CD4-positive, alpha-beta T cell treated with Interleukin-17A for 1 hour (primary cell): ENCODE results near the gene HHAT.

Experiments used
- DNase-seq: peaks from one replicate; pipeline ENCODE4 v3.0.0-alpha.2; 2020

HHAT gene

DNA sequence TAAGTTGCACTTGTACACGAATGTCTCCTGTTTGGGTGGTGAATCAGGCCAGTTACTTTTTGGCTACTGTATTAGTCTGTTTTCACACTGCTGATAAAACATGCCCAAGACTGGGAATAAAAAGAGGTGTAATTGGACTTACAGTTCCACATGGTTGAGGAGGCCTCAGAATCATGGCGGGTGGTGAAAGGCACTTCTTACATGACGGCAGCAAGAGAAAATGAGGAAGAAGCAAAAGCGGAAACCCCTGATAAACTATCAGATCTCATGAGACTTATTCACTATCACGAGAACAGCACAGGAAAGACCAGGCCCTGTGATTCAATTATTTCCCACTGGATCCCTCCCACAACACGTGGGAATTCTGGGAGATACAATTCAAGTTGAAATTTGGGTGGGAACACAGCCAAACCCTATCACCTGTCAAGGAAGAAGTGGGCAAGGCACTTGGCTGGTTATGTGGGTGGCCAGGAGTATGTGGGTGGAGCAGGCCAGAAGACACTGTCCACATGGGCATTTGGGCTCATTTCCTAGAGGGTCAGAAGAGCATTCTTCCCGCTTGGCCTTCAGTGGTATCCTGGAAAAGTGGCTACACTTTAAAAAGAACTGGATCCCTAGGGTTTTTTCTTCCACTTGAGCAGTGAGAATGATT is 228.8 kb downstream of the HHAT start:
- no peak for DNase-seq

DNA sequence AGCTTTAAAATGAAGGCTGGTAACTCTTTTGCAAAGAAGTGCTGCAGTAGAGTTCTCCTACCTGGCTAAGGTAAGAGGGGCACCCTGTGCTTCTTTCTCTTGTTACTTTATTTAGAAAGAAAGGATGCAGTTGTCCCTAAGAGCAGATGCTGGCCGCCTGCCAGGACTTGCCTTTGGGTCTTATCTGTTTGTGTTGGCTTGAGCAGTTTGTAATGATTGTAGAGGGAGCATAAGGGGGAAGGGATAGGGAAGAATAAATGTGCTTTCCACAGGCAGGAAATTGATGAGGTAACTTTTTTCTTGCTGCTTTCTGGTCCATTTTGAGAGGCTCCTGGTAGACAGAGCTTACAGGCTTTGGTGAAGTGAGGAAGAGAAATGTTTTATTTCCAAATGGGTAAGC is 229.6 kb downstream of the HHAT start:
- DNase-seq = no peak

DNA sequence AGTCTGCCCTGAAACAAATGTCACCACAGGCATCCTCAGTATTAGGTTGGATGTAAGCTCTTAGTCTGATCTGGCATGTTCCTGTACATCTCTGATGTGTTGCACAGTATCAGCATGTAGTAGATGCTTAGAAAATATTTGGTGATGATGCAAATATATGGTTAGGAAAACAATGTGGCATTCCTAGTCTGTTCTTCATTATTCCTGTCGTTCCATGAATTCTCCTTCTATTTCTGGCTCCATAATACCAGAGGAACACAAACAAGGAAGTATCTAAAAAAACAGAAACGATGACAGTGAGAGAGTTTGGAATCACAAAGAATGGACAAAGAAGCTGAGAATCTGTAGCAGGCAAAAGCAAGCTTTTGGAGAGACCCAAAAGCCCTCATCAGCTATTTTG is 236.6 kb downstream of the HHAT start:
- no peak for DNase-seq

DNA sequence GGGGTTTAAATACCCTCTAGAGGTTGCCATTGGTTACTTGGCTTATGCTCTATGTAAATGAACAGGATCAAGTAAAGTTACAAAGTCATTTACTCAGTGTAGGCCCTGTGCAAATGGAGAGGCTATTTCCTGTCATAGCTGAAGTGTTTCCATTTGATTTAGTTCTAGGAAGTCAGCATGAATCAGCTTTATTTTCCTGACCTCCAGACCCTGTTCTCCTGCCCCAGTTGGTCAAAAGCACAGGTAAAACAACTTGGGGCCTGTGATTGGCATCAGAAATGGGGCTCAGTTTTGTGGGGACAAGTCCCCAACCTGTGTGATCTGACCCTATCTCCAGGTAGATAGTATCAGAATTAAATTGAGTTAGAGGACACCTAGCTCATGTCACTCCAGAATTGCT is 239.9 kb downstream of the HHAT start:
- no peak for DNase-seq

DNA sequence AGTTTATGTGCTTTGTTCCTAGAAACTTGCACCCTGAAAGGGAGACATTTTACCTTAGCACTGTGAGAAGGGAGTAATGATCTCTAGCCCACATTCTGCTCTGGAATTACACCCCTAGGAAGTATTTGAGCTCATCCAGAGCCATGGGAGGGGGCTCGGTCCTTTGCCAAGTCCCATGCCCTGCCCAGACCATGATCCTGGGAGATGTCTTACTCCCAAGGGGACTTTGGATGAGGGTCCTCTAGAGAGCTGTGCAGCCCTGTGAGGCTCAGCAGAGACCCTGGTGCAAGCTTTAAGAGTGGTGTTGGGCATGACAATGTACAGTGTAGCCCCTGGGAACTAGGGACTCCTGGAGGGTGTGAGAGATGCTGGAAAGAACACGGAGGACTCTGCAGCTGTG is 241.4 kb downstream of the HHAT start:
- no peak for DNase-seq

DNA sequence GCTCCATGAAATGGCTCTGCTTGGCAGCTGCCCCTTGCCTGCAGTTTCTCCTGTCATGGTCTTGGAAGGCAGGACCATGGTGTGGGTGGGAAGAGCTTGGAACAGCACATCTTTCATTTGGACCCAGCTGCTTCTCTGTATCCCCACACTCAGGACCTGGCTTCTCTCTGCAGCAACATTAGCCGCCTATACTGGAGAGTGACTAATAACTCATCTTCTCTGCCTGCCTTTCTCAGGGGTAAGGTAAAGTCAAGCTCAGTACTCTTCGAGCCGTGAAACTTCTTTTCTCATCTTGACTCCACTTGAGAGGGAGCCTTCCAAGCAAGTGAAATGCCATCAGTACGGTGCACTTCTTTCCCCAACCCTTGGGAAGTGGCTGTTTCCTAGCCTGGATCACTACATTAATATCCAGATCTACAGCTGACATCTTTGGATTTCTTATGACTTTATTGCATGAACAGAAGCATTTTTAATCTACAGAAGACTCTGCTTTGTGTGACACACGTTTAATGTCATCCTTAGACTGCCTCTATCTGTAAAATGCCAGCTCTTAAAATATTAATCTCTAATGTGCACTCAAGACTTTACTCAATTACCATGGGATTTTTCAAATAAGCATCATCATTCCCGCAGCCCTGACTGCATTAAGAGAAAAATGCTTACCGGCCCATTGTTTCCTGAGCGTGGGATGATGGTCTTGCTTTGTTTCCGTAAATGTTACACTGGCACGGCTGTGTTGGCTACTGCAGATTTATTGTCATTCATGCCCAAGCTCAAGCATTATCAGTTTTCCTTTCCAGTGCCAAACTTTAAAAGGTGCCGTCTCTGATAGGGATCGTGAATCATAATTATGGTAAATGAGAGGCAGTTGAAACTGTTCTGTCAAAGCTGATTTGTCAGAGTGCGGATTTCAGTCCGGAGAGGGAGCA is 242.9 kb downstream of the HHAT start:
- DNase-seq = no peak

DNA sequence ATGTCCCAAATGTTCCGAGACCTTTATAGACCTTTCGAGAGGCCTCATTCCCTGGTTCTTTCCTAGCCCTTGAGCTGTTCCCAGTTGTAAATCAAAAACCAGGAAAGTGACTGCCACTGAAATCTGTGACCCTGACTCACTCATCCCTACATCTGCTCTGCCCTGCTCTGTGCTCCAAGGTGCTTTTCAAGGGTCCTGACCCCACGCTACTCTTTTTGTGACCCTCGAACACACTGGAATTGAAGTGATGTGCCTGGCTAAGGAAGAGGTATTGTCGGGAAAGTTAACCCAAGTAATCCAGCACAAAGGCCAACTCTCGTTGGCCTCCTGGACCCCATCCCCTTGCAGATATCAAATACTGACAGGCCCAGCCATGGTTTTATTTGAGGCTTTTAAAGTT is 244.4 kb downstream of the HHAT start:
- DNase-seq = no peak

DNA sequence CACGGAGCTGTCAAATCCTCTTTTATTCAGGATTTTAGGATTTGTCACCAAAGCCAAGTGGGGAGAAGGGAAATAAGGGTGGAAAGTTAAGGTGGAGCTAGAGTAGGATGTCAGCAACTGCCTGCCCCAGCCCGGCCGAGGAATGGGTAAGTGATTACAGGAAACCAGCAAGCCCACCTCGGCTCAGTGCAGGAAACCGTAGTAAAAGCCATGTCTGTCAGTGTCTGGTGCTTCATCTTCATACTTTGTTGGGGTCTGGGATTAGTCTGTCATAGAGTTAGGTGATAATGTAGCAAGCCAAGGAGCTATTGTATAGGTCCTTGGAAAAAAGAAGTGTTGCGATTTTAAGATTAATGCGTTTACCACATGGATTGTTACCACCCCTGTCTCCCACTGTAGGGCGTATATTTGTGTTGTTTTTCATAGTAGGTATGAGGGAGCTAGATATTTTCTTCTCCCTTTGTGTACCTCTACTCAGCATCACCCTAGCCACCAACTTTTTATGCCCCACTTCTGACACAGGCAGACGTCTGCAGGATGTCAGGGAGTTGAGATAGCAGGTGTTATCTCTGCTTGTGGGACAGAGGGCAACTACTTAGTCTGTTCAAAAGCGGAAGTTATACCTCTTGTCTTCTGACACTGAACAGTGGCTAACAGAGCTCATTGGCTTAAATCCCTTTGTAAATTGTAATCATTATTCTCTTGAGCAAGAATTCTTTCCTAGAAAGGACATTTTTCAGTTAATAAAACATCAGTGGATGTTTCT is 253.7 kb downstream of the HHAT start:
- no peak for DNase-seq

DNA sequence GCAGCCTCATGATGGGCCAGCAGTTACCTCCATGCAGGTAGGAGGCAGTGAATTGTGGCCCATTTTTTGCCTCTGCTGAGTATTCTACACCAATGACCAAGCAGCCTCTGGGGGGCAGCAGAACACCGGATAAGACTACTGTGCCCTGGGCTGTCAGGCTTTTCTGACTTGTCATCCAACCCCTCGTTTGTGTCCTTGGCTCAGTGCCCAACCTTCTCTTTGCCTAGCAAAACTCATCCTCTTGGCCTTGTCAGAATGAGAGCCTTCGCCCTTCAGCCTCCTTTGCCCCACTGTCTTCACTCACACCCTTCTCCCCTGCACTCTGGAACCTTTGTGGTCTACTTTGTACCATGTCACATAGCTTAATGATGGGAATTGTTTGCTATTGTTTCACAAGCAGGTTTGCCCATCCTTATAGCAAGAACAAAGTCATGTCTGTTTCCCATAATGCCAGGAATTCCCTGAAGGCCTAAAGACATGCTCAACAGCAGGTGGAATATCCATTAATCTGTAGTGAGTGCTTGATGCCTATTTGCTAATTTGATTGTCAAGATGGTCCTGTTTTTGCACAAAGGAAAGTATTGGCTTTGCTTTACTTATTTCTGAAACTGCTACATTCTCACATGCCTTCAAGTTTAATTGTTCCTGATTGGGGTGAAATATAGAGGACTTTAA is 255.9 kb downstream of the HHAT start:
- peak; percentile 52 for DNase-seq

DNA sequence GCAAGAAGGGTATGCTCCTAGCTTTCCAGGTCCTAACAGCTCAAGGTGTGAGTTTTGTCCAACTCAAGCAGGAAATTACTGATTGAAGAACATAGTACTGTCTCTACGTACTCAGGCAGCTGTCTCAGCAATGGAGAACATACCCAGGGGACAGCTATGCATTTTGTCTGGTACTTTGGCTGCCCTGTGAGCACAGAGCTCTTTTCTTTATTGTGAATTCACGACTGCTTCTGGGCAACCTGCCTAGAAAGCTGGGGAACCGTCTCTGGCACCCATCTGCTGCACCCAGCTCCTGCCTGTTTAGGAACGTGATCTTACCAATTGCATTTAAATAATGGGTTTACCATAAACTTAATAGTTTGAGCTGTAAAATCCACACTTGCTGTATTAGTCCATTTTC is 258.1 kb downstream of the HHAT start:
- DNase-seq = no peak

DNA sequence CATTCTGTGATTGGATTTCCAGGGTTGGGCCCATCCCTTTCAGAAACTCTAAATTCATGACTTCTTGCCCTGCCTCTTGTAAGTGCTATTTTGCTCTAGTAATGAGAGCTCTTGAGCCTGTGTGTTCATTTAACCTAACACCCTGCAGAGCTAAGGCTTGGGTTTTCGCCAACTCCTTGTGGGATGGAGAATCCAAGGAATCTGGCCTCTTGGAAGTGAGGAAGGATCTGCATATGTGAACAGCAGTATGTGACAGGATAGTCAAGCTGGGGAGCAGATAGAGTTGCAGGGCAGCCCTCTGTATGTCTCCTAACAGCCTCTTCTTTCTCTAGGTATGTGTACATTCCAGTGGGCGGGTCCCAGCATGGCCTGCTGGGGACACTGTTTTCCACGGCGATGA is 258.9 kb downstream of the HHAT start:
- no peak for DNase-seq

DNA sequence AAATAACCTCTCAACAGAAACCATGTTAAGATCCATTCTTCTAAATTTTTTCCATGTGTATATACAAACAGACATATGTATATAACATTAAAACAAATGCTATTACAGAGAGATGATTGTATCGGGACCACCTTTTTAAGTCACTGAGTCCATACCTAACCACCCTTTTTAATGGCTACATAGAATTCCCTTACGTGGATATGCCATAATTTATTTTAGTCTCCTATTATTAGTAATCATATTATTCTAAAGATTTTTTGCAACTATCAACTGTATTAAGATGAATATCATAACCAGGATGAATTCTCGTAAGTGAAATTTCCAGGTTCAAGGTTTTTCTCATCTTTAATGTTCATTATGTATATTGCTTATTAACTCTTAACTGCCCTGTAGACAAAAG is 259.7 kb downstream of the HHAT start:
- no peak for DNase-seq

DNA sequence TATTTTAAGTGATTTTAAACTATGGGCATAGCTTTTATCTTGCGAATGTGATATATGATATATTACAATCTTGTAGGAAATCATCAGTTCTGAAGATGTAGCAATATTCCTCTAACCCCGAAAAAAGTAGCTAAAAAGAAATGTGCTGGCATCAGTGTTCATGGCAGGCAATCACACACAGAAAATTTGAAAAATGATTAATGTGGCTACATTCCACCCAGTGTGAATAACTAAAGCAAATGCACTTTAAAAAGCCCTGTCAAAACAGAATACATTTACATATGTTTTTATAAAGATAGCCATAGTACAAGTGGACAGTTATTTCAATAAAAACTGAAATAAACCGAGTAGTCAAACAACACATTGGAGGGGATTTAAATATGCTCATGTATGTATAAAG is 260.2 kb downstream of the HHAT start:
- no peak for DNase-seq

DNA sequence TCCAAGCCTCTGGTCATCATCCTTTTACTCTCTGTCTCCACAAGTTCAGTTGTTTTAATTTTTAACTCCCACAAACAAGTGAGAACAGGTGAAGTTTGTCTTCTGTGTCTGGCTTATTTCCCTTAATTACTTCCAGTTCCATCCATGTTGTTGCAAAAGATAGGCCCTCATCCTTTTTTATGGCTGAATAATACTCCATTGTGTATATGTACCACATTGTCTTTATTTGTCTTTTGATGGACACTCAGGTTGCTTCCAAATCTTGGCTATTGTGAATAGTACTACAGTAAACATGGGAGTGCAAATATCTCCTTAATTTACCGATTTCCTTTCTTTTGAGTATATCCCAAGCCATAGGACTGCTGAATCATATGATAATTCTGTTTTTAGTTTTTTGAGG is 262.5 kb downstream of the HHAT start:
- no peak for DNase-seq

DNA sequence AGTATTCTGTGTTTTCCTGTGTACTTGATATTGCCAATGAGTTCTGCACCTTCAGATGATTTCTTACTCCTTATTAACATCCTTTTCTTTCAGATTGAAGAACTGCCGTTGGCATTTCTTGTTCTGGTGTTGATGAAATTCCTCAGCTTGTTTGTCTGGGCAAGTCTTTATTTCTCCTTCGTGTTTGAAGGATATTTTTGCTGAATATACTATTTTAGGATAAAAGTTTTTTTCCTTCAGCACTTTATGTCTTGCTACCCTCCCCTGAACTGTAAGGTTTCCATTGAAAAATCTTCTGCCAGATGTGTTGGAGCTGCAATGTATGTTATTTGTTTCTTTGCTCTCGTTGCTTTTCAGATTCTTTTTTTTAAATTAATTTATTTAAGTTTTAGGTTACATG is 265.9 kb downstream of the HHAT start:
- DNase-seq = no peak

DNA sequence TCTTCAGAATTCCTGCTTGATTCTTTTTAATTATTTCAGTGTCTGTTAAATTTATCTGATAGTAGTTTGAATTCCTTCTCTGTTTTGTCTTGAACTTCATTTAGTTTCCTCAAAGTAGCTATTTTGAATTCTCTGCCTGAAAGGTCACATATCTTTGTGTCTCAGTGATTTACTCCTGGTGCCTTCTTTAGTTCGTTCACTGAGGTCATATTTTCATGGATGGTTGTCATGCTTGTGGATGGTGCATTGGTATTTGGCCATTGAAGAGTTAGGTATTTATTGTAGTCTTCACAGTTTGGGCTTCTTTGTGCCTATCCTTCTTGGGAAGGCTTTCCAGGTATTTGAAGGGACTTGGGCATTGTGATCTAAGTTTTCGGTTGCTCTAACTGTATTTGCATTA is 267.9 kb downstream of the HHAT start:
- no peak for DNase-seq

DNA sequence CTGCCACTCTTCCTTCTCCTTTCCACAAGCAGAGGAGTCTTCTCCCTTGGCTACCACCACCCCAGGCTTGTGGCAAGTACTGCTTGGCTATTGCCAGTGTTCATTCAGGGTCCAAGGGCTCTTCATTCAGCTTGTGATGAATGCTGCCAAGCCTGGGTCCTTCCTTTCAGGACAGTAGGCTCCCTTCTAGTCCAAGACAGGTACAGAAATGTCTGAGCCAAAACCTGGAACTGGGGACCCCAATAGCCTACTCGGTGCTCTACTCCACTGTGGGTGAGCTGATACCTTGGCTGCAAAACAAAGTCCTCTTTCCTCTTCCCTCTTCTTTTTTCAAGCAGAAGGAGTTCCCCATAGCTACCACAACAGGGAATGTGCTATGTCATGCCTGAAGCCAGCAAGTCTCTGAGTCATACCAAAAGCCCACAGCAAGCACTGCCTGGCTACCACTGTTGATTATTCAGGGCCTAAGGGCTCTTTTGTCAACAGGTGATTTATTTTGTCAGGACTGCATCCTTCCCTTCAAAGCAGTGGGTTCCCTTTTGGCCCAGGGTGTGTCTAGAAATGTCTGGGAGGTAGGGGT is 268.9 kb downstream of the HHAT start:
- no peak for DNase-seq

DNA sequence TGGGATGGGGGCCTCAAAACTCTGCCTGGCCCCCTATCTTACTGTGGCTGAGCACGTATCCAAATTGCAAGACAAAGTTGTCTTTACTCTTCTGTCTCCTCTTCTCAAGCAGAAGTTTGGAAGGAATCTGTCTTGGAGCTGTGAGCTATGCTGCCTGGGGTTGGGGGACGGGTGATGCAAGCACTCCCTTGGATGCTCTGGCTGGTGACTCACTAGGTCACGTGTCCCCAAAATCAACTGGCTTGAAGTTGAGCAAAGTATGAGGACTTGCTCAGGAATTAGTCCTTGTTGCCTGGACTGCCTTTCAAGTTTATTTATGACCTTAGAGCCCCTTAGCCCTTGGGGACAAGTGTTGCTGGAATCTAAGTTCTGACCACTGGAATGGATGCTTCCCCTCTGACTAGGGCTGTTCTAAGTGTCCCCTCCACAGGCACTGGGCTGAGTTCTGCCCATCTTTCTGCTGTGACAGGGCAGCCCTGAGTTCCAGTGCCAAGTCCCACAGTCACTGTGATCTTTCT is 269.5 kb downstream of the HHAT start:
- no peak for DNase-seq

DNA sequence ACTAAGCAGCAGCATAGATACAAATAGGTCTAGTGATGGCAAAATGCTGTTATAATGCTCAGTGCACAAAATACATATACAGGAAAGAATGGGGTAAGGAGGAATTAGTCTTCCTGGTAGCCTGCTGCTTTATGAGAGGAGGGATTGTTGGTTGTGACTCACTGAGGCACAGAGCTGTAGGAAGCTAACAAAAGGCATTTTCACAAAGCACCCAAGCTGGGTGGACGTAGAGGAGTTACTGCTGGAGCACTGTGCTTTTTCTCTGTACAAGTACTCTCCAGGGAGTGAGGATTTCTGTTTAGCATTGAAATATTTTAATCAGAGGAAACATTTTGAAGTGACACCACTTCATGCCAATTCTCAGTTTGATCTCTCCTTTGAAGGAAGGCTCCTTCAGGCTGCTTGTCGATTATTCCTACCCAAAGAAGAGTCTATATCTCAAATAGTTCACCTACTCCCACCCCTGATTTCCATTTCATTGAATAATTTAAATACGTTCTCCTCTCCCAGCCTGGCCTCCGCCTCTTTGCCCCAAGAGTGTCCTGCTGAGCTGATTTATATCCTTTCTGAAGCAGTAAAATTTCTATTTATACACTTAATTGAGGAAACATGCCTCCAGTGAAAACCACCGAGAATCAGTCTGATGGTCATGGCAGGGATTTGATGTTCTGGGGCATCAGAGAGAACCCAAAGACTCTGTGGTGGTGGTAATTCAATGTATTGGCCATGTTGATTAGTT is 271.9 kb downstream of the HHAT start:
- DNase-seq = no peak

DNA sequence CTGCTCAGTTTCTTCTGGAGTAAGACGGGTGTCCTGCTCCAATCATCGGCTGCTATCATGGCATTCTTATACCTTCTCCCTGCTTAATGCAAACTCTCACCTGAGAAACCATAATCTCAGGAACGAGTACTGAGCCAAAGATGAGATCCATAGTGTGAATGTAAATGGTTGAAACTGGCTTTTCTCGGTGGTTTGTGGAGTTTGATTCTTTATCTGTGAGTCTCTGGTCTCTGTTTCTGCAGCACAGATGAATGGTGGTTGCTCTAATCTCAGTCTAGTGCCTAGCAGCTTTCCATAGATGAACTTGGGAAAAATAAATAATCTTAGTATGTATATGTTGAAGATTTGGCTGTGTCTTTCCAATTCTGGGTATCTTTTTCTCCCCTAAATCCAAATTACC is 274.4 kb downstream of the HHAT start:
- DNase-seq = no peak

DNA sequence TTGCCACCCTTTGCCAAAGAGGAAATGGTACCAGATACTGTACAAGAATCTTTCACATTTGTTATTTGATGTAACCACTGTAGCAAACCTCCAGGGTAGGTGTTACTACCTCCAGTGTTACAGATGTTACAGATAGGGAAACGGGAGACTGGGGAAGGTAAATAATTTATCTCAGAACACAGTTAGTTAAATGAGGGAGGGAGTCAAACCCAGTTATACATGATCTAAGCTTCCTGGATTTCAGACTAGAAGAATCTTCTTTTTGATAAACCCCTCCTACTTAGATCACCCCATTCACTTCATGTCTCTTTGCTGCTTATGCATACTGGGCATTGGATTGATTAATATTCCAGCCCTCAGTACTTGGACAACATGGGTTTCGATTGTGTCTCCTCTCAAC is 276.4 kb downstream of the HHAT start:
- no peak for DNase-seq

DNA sequence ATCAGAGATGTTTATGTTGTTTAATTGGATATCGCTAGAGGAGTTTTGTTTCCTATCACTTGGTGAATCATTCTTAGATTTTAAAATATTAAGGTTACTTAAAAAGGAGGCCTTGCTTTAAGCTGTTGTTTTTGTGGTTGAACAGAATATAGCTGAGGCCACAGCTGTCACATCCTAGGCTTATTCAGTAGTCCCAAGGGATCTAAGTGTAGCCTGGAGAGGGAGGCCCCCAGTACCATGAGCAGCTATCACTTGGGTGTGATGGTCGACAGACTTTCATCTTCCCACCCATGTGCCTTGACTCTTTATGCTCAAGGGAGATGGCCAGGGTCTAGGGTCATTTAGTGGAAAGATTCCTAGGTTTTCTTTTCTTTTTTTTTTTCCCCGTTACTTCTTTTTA is 278.7 kb downstream of the HHAT start:
- no peak for DNase-seq
